ENCODE measurements around the gene KIAA0586. TPM values are rescaled to one million over a fixed set of nuclear protein-coding genes. Genes with fewer than 3 reads are reported as not detected.

The KIAA0586 gene
- total and polyA plus RNA-seq, 10 of the 15 experiments (the other 5 are each of a cell fraction or from before 2014, with no cell fraction given) = 7.1 to 27.6 (median 19.1) TPM

GRCh38 chr14:58464652-58465051 is 37.1 kb downstream of the KIAA0586 start:
- no peak for ATAC-seq
- SMC1A ChIA-PET (ENCODE audit: uncharacterized antibody, unreplicated experiment) = no interaction called here
- Histone ChIP-seq H3K36me3 (ENCODE audit: control insufficient read depth in 2 of 2, insufficient read depth in 2 of 2, low read length in 1 of 2) (peaks cover 0 to 15% of the 10 kb centered on the region in 2 experiments; a peak in 3 of 4 replicates), H3K27me3 (replicated peaks in 1 of 2; ENCODE audit: control insufficient read depth in 2 of 2, insufficient read depth in 2 of 2, low read length in 1 of 2) (no peaks in the 10 kb centered on the region), H2AFZ (ENCODE audit: control insufficient read depth, low read depth, low read length) (no peak overlapping the region), H3K27ac (ENCODE audit: control insufficient read depth, insufficient read depth) (no peak overlapping the region), H3K9ac (ENCODE audit: control insufficient read depth, insufficient read depth, low read length) (no peak overlapping the region), H3K9me3 (replicated peaks; ENCODE audit: control insufficient read depth, insufficient read depth, low read length) (no peaks in the 10 kb centered on the region), H4K20me1 (ENCODE audit: control insufficient read depth, insufficient read depth) (no peaks in the 10 kb centered on the region), H3K4me3 (no peak overlapping the region), H3K4me2 (ENCODE audit: control insufficient read depth, insufficient read depth) (no peak overlapping the region), H3K79me2 (ENCODE audit: control insufficient read depth, insufficient read depth, low read length) (no peaks in the 10 kb centered on the region), H3K4me1 (ENCODE audit: control insufficient read depth, insufficient read depth, low read length) (no peaks in the 10 kb centered on the region)
- no peak for TF ChIP-seq CBX5 (IDR thresholded peaks at IDR 0.05; ENCODE audit: low read depth)
- no peak for TF ChIP-seq TBL1XR1 (IDR thresholded peaks at IDR 0.05; ENCODE audit: low read depth, low read length)
- no peak for TF ChIP-seq CHD2 (IDR thresholded peaks at IDR 0.05; ENCODE audit: borderline replicate concordance, low read depth, low read length)
- TF ChIP-seq, protein P1, sequence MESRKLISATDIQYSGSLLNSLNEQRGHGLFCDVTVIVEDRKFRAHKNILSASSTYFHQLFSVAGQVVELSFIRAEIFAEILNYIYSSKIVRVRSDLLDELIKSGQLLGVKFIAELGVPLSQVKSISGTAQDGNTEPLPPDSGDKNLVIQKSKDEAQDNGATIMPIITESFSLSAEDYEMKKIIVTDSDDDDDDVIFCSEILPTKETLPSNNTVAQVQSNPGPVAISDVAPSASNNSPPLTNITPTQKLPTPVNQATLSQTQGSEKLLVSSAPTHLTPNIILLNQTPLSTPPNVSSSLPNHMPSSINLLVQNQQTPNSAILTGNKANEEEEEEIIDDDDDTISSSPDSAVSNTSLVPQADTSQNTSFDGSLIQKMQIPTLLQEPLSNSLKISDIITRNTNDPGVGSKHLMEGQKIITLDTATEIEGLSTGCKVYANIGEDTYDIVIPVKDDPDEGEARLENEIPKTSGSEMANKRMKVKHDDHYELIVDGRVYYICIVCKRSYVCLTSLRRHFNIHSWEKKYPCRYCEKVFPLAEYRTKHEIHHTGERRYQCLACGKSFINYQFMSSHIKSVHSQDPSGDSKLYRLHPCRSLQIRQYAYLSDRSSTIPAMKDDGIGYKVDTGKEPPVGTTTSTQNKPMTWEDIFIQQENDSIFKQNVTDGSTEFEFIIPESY (IDR thresholded peaks at IDR 0.05) = no peak
- no peak for TF ChIP-seq HSF1 (IDR thresholded peaks at IDR 0.05; ENCODE audit: low read depth, low read length)
- no peak for TF ChIP-seq NBN (IDR thresholded peaks at IDR 0.05)
- TF ChIP-seq TCF12 (IDR thresholded peaks at IDR 0.05; ENCODE audit: low read depth, low read length) = no peak
- TF ChIP-seq, protein P2, sequence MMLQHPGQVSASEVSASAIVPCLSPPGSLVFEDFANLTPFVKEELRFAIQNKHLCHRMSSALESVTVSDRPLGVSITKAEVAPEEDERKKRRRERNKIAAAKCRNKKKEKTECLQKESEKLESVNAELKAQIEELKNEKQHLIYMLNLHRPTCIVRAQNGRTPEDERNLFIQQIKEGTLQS (IDR thresholded peaks at IDR 0.05; ENCODE audit: borderline replicate concordance, extremely low read depth, low read depth, low read length) = no peak
- intact Hi-C loops (cut with micrococcal nuclease; ENCODE audit: unreplicated experiment) = no loop called here
- CTCF ChIA-PET = interaction anchor here (1.8 kb wide), 1 partner anchor 590 kb away, joined by 5 read pairs; no protein-coding TSS in a partner anchor
- no peak for FAIRE-seq
- POLR2A ChIA-PET = interaction anchor here (0.6 kb wide), 1 partner anchor 12 kb away, joined by 4 read pairs; no protein-coding TSS in a partner anchor
- RAD21 ChIA-PET (ENCODE audit: unreplicated experiment) = no interaction called here
- BruUV-seq (replicated peaks) = no TSS peak
- WGBS (ENCODE audit: insufficient coverage, insufficient replicate concordance, low lambda C conversion rate, missing lambda C conversion rate) = 97% methylated on average over 8 of the region's 8 CpGs
- in situ Hi-C loops (cut with MboI) = no loop called here
- no peak for DNase-seq (ENCODE audit: low read depth, low spot score)

All from GM12878 (cell line).